ENCODE data around the gene ITIH1.
"Not testable (repeated sequence)": the region's sequence is repeated elsewhere in the genome, so short reads cannot be mapped to it uniquely, and the experiment has no call there.

ITIH1 gene

DNA sequence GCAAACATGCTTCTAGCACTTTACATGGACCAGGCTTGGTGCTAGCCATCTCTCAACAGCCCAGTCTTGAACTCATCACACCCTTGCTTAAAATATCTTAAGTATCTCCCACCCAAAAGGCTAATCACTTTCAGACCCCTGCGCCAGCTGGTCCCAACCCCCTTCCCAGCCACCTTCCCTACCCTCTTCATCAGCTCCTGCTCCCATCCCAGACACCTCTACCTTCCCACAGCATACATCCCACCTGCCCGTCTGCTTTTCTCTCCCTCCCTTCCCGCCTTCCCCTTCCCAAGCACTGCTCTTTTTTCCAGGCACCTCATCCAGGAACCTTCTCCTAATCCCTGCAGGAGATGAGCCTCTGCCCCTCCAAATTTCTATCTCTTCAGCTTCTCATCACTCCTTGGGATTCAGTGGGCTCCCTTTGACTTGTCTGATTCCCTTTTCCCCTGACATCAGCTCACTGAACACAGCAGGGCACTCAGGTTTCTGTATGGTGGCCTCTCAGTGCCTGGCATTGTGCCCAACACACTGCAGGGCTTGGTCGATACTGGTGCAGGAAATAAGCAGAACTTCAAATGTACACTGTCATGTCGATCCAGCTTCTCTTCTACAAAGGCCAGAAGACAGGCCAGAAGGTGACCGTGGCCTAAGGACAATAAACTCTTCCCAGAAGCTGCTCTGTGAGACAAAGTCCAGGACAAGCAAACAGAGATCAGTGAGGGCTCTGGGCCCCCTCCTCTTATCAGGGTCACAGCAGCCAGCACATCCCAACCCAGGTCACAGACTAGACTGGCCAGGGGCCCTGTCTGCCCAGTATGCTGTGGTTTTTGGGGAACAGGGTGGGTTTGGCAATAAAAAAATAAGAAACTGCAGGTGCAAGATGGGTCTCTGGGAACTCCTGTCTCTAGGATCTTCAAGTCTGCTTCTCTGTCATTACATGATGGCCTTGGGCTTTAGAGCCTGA, 2.2 kb upstream of the ITIH1 start:
- peak; percentile 13 for DNase-seq

DNA sequence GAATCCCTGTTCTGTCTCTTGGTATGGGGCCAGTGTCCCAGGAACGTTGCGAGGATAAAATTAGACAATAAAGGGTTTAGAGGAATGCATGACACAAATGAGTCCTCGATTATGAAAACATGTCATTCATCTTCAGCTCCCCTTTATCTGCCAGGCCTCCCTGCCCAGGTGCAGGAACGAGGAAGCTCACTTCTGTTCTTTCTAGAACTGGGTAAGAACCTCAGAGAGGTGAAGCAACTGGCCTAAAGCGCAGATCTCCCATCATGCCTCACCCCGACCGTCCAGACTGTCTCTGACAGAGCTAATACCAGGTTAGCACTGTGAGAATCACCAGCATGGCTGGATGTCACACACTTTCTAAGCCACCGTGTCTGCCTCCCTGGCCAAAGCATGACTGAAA, 1.5 kb upstream of the ITIH1 start:
- DNase-seq, result no peak

DNA sequence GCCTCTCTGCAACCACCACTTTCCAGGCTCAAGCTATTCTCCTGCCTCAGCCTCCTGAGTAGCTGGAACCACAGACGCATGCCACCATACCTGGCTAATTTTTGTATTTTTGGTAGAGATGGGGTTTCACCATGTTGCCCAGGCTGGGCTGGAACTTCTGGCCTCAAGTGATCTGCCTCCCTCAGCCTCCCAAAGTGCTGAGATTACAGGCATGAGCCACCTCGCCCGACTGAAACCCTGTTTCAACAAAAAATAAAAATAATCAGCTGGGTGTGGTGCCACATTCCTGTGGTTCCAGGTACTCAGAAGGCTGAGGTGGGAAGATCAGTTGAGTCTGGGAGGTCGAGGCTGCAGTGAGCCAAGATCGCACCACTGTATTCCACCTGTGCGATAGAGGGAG, 913 bp upstream of the ITIH1 start:
- DNase-seq, result not testable (repeated sequence)

DNA sequence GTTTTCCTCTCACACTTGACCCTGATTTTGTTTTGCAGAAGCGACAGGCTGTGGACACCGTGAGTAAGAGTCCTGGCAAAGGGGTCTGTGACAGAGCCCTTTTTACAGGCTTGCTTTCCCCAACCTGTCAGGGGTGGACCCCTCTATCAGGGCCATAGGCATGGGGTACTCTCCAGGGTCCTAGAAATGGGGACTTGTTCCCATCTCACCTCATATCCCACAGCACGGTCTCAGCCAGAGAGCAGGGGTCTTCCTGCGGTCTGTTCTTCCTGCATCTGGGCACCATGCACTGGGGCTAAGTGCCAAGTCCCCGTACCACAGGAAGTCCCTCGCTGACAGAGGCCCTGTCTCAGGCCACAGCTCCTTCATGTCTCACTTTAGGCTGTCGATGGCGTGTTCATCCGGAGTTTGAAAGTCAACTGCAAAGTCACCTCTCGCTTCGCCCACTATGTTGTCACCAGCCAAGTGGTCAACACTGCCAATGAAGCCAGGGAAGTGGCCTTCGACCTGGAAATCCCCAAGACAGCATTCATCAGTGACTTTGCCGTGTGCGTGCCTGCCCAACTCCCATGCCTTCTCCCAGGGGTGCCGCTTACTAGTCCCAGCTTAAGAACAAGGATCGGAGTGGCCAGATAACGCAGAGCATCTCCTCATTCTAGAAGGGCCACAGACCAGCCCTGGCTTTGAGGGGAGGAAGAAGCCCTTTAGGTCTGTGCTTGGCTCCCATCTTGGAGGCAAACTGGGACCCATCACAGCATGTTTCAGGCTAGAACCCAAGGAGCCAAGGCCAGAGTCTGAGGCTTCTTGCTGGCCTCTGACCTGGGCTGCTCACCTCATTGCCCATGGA, 783 bp downstream of the ITIH1 start:
- peak; percentile 29 for DNase-seq

DNA sequence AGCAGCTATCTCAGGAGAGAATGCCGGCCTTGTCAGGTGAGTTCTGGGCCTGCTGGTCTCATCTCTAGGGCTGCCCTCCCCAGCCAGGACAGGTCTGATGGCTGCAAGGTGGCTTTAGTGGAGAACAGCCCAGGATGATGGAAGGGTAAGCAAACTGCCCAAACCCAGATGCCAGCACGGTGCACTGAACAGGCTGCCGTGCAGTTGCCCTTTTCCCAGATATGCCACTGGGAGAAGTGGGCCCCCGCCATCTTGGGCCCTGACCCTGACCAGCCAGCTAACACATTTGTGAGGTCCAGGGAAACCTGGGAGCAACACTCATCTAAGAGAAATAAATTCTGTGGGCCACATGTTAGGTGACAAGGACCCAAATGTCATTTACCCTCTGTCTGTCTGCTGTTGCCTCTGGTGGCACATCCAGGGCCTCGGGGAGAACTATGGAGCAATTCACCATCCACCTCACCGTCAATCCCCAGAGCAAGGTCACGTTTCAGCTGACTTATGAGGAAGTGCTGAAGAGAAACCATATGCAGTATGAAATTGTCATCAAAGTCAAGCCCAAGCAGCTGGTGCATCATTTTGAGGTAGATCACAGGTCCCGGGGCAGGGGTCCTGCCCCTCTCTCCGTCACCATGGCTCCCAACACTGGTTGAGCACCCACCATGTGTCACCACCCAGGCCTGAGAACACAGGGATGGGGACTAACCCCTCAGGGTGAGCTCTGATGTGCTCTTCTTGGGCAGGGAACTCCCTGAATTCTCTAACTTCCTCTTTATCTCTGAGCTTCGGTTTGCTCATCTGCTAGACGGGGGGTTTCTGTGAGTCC, 1.8 kb downstream of the ITIH1 start:
- DNase-seq, result peak; percentile 79

DNA sequence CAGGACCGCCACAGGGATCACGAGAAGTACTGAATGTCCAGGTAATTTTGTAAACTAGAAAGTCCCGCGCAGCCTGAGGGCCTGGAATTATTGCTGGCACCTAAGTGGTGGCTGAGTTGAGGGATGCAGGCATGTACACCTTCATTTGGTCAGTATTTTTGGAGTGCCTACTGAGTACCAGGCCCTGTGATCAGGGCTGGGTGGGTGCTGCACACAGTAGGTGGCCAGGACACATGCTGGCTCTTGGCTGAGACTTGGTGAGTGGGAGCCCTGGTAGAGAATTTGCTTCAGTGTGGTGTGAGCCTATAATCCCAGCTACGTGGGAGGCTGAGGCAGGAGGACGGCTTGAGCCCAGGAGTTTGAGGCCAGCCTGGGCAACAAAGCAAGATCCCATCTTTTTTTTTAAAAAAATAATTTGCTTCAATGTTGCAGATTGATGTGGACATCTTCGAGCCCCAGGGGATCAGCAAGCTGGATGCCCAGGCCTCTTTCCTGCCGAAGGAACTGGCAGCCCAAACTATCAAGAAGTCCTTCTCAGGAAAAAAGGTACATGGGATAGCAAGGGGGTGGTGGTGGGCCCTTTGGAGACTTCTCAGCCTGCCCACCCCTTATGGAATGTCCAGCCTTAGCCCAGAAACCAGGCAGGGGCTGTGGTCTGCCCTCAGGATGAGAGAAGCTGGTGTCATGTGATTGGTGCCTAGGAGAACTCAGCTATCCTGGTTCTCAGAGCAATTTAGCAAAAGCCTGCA, 2.6 kb downstream of the ITIH1 start:
- no peak for DNase-seq

DNA sequence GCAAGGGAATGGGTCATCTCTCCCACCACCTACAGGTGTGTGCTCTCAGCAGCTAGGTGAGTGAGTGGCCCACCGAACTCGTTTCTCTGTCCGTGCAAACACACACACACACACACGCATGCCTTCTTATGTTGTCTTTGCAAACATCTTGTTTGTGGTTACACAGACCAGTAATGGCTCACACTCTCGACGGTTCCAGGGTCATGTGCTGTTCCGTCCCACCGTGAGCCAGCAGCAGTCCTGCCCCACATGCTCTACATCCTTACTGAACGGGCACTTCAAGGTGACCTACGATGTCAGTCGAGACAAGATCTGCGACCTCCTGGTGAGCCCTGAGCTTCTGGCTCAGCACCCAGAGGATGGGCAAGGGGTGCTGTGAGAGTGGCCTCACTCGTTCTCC, 4.3 kb downstream of the ITIH1 start:
- DNase-seq, result no peak

DNA sequence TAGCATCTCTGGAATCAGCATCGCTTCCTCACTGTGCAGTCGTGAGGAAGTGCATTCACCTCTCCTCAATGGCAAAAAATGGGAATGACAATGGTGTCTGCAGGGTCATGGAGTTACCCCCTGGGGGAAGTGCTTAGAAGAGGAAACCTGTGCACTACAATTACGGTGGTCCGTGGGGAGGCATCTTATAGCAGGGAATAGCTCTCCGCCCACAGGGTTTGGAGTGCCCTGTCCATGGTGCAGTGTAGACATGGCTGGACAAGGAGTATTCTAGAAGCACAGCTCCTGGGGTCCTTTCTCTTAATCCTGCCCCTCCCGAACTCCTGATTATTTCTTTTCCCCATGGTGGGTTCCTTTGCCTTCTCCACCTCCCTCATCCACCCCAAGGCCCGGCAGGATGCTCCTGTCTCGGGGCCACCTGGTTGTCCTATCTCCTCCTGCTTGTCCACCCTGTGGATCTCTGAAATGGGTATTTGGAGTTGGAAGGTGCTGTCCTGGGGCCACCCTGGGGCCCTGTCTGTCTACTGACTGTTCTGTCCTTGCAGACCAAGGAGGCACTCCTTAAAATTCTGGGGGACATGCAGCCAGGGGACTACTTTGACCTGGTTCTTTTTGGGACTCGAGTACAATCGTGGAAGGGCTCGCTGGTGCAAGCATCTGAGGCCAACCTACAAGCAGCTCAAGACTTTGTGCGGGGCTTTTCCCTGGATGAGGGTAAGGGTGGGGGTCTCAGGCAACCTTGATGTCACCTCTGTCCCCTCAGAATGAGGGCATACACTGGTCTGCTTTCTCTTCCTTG, 5.2 kb downstream of the ITIH1 start:
- no peak for DNase-seq

DNA sequence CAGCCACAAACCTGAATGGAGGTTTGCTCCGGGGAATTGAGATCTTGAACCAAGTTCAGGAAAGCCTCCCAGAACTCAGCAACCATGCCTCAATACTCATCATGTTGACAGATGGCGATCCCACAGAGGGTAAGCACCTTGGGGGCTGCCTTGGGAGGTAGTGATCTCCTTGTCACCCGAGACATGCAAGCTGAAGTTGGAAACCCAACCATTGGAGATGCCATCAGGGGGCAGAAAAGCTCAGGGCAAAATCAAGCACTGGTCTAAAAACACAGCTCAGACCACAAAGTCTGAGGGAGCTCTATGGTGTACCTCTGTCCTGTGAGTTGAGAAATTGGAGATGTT, 5.8 kb downstream of the ITIH1 start:
- no peak for DNase-seq

DNA sequence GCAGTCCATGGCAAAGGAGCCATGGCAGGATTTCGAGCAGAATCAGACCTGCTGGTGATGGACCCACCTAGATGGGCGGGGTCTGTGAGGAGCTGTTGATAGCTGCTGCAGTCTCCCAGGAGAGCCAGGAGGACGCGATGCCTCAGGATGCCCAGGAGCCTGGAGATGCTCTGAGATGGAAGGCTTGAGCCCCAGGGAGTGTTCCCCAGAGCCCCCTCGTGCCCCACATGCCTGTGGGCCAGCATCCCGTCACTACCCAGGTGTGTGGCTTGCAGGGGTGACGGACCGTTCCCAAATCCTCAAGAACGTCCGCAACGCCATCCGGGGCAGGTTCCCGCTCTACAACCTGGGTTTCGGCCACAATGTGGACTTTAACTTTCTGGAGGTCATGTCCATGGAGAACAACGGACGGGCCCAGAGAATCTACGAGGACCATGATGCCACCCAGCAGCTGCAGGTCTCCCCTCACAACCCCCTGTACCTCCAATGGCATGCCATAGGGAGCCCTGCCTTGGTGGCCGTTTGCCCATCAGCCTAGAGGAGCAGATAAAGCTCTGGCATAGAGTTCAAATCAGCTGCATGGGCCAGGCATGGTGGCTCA, 6.7 kb downstream of the ITIH1 start:
- no peak for DNase-seq

DNA sequence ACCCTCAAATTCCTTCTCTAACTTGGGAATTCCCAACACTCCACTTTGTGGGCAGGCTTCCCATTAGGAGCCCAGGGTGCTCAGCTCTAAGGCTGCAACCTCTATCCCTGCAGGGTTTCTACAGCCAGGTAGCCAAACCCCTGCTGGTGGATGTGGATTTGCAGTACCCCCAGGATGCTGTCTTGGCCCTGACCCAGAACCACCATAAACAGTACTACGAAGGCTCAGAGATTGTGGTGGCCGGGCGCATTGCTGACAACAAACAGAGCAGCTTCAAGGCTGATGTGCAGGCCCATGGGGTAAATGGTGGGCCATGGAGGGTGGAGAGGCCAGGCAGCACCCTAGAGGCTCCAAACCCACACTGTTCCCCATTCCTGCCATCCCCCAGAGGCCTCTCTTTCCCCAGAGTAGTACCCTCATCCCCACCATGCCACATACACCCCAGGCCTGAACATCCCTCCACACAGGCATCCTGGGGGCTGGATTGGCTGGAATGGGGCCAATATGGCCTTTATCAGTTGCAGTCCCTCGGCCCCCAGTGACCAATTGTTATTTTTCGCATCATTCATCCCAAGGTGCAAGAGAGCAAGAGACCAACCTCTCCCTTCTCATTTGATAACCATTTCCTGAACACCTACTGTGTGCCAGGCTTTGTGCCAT, 7.7 kb downstream of the ITIH1 start:
- no peak for DNase-seq

DNA sequence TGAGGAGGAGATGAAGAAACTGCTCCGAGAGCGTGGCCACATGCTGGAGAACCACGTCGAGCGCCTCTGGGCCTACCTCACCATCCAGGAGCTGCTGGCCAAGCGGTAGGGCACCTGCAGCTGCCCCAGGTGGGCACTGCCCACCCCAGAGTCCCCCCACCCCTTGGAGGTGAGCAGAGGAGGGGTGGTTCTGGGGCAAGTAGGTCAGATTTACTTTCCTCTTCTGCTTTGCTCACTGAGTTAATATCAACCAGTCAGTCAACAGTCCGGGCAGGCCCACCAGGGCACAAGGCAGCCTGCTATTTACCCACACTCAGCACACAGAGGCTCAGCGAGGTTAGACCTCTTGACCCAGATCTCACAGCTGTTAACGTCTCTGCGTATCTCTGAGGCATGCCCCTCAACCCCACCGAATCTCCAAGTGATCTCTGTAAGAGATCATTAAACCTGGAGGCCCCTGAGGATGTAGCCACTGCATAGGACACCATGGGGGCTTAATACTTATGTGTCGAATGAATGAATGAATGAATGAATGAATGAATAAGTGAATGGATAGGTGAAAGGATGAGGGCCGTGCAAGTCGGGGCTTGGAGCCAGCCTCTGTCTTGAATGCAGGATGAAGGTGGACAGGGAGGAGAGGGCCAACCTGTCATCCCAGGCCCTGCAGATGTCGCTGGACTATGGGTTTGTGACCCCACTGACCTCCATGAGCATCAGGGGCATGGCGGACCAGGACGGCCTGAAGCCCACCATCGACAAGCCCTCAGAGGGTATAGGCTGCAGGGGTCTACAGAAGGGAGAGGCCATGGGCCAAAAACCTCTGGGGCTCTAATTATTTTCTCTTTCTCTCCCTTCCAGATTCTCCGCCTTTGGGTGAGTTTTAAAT, 9.2 kb downstream of the ITIH1 start:
- no peak for DNase-seq

DNA sequence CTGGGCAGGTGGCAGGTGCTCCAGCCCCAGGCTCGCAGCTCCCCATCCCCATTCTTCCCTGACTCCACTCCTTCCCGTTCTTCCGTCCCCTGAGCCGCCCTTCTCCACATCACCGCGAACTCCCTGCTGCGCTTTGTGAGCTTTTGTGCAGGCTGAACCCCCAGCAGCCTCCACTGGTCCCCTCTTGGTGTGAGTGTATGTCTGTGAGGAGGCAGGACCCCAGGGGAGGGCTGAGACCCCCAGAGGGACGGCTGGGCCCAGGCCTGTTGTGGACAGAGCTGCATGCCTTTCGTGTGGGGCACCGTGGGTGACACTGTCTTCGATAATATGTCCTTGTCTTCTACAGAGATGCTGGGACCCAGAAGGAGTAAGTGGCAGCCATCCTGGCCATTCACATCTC, 9.8 kb downstream of the ITIH1 start:
- no peak for DNase-seq

DNA sequence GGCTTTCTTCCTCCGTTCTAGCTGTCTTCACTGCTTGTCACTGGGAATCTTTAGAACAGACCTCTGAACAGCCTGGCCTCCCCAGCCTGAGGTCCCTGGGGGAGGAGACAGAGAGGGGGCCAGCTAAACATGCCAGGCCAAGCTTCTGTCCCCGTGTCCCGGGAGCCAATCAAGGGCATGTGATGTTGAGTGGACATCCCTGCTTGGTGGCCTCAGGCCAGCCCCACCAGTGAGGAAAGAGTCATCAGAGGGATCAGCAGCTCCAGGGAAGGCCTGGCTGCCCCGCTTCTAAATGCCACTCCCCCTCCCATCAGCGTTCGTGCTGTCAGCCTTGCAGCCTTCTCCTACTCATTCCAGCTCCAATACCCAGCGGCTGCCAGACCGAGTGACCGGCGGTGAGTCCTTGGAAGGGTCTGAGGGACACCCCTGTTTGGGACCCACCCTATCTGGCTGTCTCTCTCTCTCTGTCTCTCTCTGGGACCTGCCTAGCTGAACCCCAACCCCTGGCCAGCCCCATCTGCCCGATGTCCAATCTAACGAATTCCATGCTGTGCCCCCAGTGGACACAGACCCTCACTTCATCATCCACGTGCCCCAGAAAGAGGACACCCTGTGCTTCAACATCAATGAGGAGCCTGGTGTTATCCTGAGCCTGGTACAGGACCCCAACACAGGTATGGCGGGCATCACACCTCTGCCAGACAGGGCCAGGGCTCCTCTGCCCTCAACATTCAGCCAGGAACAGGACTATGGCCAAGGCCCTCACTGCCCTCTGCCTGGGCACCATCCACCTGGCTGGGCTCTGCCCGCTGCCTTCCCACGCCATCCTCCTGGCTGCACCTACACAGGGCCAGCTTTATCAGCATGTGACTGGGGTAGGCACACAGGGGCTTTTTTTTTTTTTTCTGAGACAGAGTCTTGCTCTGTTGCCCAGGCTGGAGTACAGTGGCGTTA, 10.6 kb downstream of the ITIH1 start:
- no peak for DNase-seq

DNA sequence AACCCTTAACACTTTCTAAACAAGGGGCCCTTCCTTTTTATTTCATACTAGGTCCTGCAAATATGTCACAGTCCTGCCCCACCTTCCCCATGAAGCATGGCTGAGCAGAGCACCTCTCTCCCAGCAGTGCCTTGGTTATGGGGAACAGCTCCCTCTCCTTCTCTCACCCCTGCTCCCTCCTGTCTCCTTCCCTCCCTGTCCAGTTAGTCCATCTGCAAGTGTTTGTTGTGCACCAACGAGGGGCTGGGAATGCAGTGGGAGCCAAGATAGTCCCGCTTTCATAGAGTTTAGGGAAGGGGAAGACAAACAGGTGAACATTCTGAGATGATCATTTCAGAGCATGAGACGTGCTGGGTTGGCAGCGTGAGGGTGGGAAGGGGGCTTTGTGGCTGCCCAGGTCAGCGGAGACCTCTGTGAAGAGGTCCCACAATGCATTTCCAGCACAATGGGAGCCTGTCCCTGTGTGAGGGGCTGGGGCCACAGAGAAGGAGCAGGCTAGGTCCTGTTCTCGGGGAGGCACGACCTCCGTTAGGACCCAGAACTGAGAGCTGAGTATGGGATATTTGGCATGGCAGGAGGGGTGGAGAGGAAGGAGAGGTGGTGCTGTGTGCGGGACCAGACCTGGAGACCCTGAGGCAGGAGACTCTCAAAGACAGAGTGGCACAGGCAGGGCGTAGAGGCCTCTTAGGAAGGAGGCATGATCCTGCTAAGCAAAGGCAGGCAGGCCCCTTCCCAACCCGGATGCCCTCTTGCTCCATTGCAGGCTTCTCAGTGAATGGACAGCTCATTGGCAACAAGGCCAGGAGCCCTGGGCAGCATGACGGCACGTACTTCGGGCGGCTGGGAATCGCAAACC, 11.7 kb downstream of the ITIH1 start:
- no peak for DNase-seq

DNA sequence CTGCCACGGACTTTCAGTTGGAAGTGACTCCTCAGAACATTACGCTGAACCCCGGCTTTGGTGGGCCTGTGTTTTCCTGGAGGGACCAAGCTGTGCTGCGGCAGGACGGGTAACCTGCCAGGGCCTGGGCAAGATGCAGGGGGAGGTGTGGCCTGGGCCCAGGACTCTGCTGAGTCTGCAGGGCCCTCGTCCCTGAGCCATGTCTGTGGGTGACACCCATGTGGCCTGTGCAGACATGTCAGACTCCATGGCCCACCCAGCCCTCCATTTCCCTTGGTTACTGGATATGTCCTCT, 12.3 kb downstream of the ITIH1 start:
- DNase-seq, result no peak

DNA sequence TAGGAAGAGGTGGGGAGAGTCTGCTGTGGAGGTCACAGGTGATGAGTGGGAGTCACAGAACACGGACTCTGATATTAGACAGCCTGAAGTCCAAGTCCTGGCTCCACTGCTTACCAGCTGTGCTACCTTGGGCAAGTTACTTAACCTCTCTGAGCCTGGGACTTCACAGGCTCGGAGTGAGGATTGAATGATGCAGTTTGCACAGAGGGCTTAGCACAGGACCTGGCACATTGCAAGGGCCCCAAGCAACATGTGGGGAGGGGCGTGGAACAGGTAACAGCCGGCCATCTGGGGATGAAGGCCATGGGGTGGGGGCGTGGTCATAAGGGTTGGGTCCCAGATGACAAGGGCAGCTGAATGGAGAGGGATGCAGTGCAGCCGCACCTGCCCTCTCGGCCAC, 12.9 kb downstream of the ITIH1 start:
- DNase-seq, result no peak

DNA sequence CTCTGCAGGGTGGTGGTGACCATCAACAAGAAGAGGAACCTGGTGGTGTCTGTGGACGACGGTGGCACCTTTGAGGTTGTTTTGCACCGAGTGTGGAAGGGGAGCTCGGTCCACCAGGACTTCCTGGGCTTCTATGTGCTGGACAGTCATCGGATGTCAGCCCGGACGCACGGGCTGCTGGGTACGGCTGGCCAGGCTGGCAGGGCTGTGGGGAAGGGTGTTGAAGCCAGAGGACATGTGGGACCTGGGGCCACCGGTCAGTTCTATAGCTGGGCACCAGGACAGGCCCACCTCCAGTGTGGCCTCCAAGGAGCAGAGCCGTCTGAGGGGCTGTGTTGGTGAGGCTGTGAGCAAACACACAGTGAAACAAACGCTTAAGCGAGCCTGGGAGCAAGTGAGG, 13.3 kb downstream of the ITIH1 start:
- DNase-seq, result no peak
